RWPE2 (cell line): ENCODE data around the gene CTXN3.

ENCODE experiments used
- ATAC-seq: fragments of 200-7000 bp; cut with Tn5 transposase; 3 replicates; pipeline ENCODE4 v1.9.1; 2021; ENCODE audit warnings: low read depth
- DNase-seq: peaks from one replicate; pipeline ENCODE4 v3.0.0-alpha.2; 2020; ENCODE audit warnings: low spot score
- H3K27ac ChIP-seq: fragments of 450-650 bp; 2 replicates; pipeline ENCODE4 v1.5.1; 2017; ENCODE audit warnings: mild to moderate bottlenecking; ENCODE audit not compliant: poor library complexity, severe bottlenecking
- H3K27me3 ChIP-seq: fragments of 250-450 bp; sonication (Bioruptor Pico); 2 replicates; pipeline ENCODE4 v1.5.1; 2021; ENCODE audit warnings: mild to moderate bottlenecking, moderate library complexity; ENCODE audit not compliant: insufficient read depth, poor library complexity, severe bottlenecking
- H3K36me3 ChIP-seq: fragments of 250-450 bp; sonication (Bioruptor Pico); 2 replicates; pipeline ENCODE4 v1.5.1; 2020; ENCODE audit warnings: low read depth, mild to moderate bottlenecking, moderate library complexity
- H3K4me1 ChIP-seq: fragments of 250-450 bp; sonication (Bioruptor Pico); 2 replicates; pipeline ENCODE4 v1.5.1; 2021; ENCODE audit warnings: mild to moderate bottlenecking, moderate library complexity; ENCODE audit not compliant: insufficient read depth, poor library complexity, severe bottlenecking
- H3K4me3 ChIP-seq: fragments of 250-450 bp; sonication (Bioruptor Pico); 2 replicates; pipeline ENCODE4 v1.5.1; 2021; ENCODE audit warnings: mild to moderate bottlenecking, moderate library complexity; ENCODE audit not compliant: severe bottlenecking
- H3K9me3 ChIP-seq: fragments of 250-450 bp; sonication (Bioruptor Pico); 2 replicates; pipeline ENCODE4 v1.5.1; 2021; ENCODE audit warnings: mild to moderate bottlenecking, moderate library complexity; ENCODE audit not compliant: severe bottlenecking
- TF ChIP-seq, protein P1 (sequence below): fragments of 450-650 bp; IDR thresholded peaks from one replicate; pipeline ENCODE4 v1.5.1; 2017; ENCODE audit warnings: mild to moderate bottlenecking, moderate library complexity; ENCODE audit not compliant: poor library complexity, severe bottlenecking

CTXN3 gene

GRCh38 chr5:127684726-127685467 is 36.0 kb downstream of the CTXN3 start:
- no peak overlapping the region for H3K4me3 ChIP-seq
- no peaks in the 10 kb centered on the region for H3K27me3 ChIP-seq
- H3K9me3 ChIP-seq = no peaks in the 10 kb centered on the region
- no peaks in the 10 kb centered on the region for H3K36me3 ChIP-seq
- peaks cover 9% of the 10 kb centered on the region for H3K4me1 ChIP-seq
- TF ChIP-seq, protein P1, sequence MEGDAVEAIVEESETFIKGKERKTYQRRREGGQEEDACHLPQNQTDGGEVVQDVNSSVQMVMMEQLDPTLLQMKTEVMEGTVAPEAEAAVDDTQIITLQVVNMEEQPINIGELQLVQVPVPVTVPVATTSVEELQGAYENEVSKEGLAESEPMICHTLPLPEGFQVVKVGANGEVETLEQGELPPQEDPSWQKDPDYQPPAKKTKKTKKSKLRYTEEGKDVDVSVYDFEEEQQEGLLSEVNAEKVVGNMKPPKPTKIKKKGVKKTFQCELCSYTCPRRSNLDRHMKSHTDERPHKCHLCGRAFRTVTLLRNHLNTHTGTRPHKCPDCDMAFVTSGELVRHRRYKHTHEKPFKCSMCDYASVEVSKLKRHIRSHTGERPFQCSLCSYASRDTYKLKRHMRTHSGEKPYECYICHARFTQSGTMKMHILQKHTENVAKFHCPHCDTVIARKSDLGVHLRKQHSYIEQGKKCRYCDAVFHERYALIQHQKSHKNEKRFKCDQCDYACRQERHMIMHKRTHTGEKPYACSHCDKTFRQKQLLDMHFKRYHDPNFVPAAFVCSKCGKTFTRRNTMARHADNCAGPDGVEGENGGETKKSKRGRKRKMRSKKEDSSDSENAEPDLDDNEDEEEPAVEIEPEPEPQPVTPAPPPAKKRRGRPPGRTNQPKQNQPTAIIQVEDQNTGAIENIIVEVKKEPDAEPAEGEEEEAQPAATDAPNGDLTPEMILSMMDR = no peak
- ATAC-seq (no peak), DNase-seq (no peak)
- no peak overlapping the region for H3K27ac ChIP-seq

- DNase-seq = no peak
- no peak overlapping the region for H3K27ac ChIP-seq
- no peaks in the 10 kb centered on the region for H3K27me3 ChIP-seq
- H3K4me1 ChIP-seq = peaks cover 9% of the 10 kb centered on the region
- no peak for ATAC-seq
- no peak overlapping the region for H3K4me3 ChIP-seq
- TF ChIP-seq, protein P1 = no peak
- H3K36me3 ChIP-seq = no peaks in the 10 kb centered on the region
- no peaks in the 10 kb centered on the region for H3K9me3 ChIP-seq
Measured at GRCh38 chr5:127685662-127686061, 36.8 kb downstream of the CTXN3 start.

DNA sequence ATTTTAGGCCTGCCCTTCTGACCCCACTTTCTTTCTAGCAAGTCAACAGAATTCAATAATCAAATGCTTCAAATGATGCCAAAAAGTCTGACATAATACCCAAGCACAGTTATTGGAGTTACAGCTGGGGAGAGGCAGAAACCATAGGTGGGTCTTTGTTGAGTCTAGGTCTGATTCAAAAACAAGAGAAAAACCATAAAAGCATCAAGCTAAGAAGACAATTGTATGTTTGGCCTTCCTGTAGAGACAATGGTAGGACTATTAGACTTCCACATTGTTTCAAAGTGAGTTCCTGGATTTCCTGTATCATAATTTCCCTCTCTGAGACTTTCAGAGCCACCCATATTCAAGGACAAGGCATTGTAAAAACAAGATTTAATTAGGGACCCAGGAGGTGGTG is 37.5 kb downstream of the CTXN3 start:
- no peak for DNase-seq
- H3K27me3 ChIP-seq = no peaks in the 10 kb centered on the region
- ATAC-seq = no peak
- H3K4me1 ChIP-seq = peaks cover 9% of the 10 kb centered on the region
- no peaks in the 10 kb centered on the region for H3K9me3 ChIP-seq
- no peak overlapping the region for H3K27ac ChIP-seq
- no peak overlapping the region for H3K4me3 ChIP-seq
- TF ChIP-seq, protein P1 = no peak
- no peaks in the 10 kb centered on the region for H3K36me3 ChIP-seq

DNA sequence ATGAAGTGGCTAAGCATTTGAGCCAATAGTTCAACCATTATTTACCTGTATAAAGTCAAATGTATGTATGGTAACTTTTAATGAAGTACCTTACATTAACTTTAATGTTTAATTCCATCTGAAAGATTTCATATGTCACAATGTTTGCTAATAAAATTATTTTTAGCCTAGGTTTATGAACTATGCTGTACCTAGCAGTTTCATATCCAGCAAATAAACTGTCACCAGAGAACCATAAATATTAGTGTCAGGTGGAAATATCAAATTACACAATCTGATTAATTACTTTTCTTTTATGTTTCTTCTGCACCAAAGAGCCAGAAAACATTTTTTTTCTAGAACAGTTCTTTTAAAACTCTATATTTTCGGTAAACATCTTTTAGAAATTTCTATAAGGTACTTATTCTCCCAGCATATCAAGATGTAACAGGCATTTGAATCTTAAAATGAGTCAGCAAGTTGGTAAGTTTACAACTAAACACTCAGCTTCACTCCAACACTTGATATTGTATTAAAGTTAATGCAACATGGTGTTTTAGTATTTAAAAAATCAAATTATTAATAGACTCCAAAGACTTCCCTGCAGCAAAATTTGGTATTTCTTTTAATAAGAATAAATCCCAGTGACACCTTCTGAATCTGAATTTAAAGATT is 45.8 kb downstream of the CTXN3 start:
- no peak for ATAC-seq
- H3K27me3 ChIP-seq = peaks cover 7% of the 10 kb centered on the region
- H3K36me3 ChIP-seq = no peaks in the 10 kb centered on the region
- TF ChIP-seq, protein P1 = no peak
- H3K4me1 ChIP-seq = peaks cover 3% of the 10 kb centered on the region
- no peak for DNase-seq
- H3K4me3 ChIP-seq = no peak overlapping the region
- no peak overlapping the region for H3K27ac ChIP-seq
- no peaks in the 10 kb centered on the region for H3K9me3 ChIP-seq

- H3K4me1 ChIP-seq = peaks cover 3% of the 10 kb centered on the region
- H3K36me3 ChIP-seq = no peaks in the 10 kb centered on the region
- TF ChIP-seq, protein P1 = no peak
- DNase-seq (no peak), ATAC-seq (no peak)
- H3K27ac ChIP-seq = no peak overlapping the region
- H3K4me3 ChIP-seq = no peak overlapping the region
- peaks cover 7% of the 10 kb centered on the region for H3K27me3 ChIP-seq
- no peaks in the 10 kb centered on the region for H3K9me3 ChIP-seq
Measured at GRCh38 chr5:127695346-127695745, 46.5 kb downstream of the CTXN3 start.
